K562 (cell line): ENCODE results near the gene ARIH1. TPM values are rescaled to one million over a fixed set of nuclear protein-coding genes. Genes with fewer than 3 reads are reported as not detected.

Source experiments
- BHLHE40 ChIP-seq: IDR thresholded peaks from 2 replicates; pipeline ENCODE4 v1.6.1; 2011; ENCODE audit warnings: low read length, improper control_type of control experiment
- CHD4 ChIP-seq: fragments of 200-600 bp; sonication (generic); IDR thresholded peaks from 3 replicates; pipeline ENCODE4 v1.6.1; 2012; ENCODE audit warnings: low read depth, mild to moderate bottlenecking, mixed read lengths, low read length, inconsistent platforms; ENCODE audit not compliant: insufficient read depth, insufficient replicate concordance, poor library complexity, severe bottlenecking
- CTCF ChIP-seq, 3 experiments: IDR thresholded peaks in 2 of 3; conservative IDR thresholded peaks in 1 of 3; 2 replicates each; pipeline ENCODE4 v1.5.1; 2011 to 2012; ENCODE audit warnings: low read length in 3 of 3, mild to moderate bottlenecking in 3 of 3, control low read depth in 2 of 3, improper control_type of control experiment in 1 of 3, inconsistent platforms in 1 of 3, low read depth in 1 of 3, mixed read lengths in 1 of 3, moderate library complexity in 1 of 3; ENCODE audit not compliant: insufficient read depth in 2 of 3
- REST ChIP-seq, 2 experiments: fragments of 450-650 bp; formaldehyde crosslinking in 1 of 2; IDR thresholded peaks; 2 replicates each; pipeline versions ENCODE4 v1.4.0 to v1.6.1; 2014 to 2020; ENCODE audit warnings: mild to moderate bottlenecking in 2 of 2, borderline replicate concordance in 1 of 2, low read depth in 1 of 2
- RHOXF2B ChIP-seq: fragments of 250-450 bp; sonication (Bioruptor Pico); conservative IDR thresholded peaks from 2 replicates; pipeline ENCODE4 v1.5.1; 2021
- SMC3 ChIP-seq: conservative IDR thresholded peaks from 2 replicates; pipeline ENCODE4 v1.6.1; 2011; ENCODE audit warnings: low read depth, low read length, improper control_type of control experiment; ENCODE audit not compliant: insufficient read depth
- ZFX ChIP-seq: sonication (generic); formaldehyde crosslinking; IDR thresholded peaks from 2 replicates; pipeline ENCODE4 v1.8.0; 2022; ENCODE audit warnings: mild to moderate bottlenecking, missing genetic modification reagents, moderate library complexity
- ZNF239 ChIP-seq: fragments of 250-450 bp; sonication (Bioruptor Pico); IDR thresholded peaks from 2 replicates; pipeline ENCODE4 v1.4.0; 2020; ENCODE audit warnings: mild to moderate bottlenecking
- ZNF512 ChIP-seq: IDR thresholded peaks from 2 replicates; pipeline ENCODE4 v1.6.1; 2016; ENCODE audit warnings: missing genetic modification characterization, missing compliant biosample characterization
- ZSCAN29 ChIP-seq: fragments of 450-650 bp; IDR thresholded peaks from 2 replicates; pipeline ENCODE4 v1.6.1; 2017
- polyA plus RNA-seq, 8 experiments: library from polyadenylated mRNA; depleted of rRNA in 4 of 8; stranded (reverse) in 5 of 8; unstranded in 3 of 8; fragments of >200 nt; fragmentation: Nextera tagmentation in 2 of 8; fragmentation: Illumina TruSeq in 1 of 8; extraction: Ambion mirVana in 2 of 8; extraction: Trizol in 1 of 8; gene quantifications; 2 replicates each; pipeline versions ENCODE4 v1.2.1 to v1.2.3, GENCODE V29; 2011 to 2014; ENCODE audit warnings: inconsistent platforms in 1 of 8, missing spikeins in 1 of 8
- total RNA-seq, 7 experiments: library from RNA; depleted of rRNA in 6 of 7; stranded (reverse); fragments of >200 nt in 6 of 7; fragmentation: Illumina TruSeq in 2 of 7; extraction: Trizol in 2 of 7; gene quantifications; 2 replicates each; pipeline versions ENCODE4 v1.2.1 to v1.2.3, GENCODE V29; 2011 to 2021; ENCODE audit warnings: low replicate concordance in 1 of 7
- TF ChIP-seq, protein P1 (sequence below): fragments of 250-450 bp; sonication (Bioruptor Pico); IDR thresholded peaks from 2 replicates; pipeline ENCODE4 v1.4.0; 2020; ENCODE audit warnings: mild to moderate bottlenecking, moderate library complexity

Gene ARIH1
- total and polyA plus RNA-seq, 9 of the 15 experiments (the other 6 are each of a cell fraction or from before 2014, with no cell fraction given), result 17.7 to 125 (median 31.4) TPM

- peak; percentile 58 for TF ChIP-seq REST (IDR thresholded peaks at IDR 0.05; ENCODE audit: borderline replicate concordance)
- no peak for TF ChIP-seq REST (CRISPR knock-in tag; IDR thresholded peaks at IDR 0.05; ENCODE audit: low read depth)
- peak; percentile 61 to 73 (median 66) for TF ChIP-seq CTCF (IDR thresholded peaks at IDR 0.05 in 2 of 3, conservative IDR thresholded peaks at IDR 0.05 in 1 of 3; ENCODE audit: insufficient read depth in 2 of 3, low read depth in 1 of 3, low read length in 3 of 3)
- TF ChIP-seq ZSCAN29, result no peak
- TF ChIP-seq RHOXF2B, result no peak
- TF ChIP-seq, protein P1, sequence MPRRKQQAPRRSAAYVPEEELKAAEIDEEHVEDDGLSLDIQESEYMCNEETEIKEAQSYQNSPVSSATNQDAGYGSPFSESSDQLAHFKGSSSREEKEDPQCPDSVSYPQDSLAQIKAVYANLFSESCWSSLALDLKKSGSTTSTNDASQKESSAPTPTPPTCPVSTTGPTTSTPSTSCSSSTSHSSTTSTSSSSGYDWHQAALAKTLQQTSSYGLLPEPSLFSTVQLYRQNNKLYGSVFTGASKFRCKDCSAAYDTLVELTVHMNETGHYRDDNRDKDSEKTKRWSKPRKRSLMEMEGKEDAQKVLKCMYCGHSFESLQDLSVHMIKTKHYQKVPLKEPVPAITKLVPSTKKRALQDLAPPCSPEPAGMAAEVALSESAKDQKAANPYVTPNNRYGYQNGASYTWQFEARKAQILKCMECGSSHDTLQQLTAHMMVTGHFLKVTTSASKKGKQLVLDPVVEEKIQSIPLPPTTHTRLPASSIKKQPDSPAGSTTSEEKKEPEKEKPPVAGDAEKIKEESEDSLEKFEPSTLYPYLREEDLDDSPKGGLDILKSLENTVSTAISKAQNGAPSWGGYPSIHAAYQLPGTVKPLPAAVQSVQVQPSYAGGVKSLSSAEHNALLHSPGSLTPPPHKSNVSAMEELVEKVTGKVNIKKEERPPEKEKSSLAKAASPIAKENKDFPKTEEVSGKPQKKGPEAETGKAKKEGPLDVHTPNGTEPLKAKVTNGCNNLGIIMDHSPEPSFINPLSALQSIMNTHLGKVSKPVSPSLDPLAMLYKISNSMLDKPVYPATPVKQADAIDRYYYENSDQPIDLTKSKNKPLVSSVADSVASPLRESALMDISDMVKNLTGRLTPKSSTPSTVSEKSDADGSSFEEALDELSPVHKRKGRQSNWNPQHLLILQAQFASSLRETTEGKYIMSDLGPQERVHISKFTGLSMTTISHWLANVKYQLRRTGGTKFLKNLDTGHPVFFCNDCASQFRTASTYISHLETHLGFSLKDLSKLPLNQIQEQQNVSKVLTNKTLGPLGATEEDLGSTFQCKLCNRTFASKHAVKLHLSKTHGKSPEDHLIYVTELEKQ (CRISPR knock-in tag), result no peak
- TF ChIP-seq SMC3, result peak; percentile 52; the same call in 1 of the 2 replicates
- no peak for TF ChIP-seq BHLHE40
- no peak for TF ChIP-seq ZNF239 (CRISPR knock-in tag)
- no peak for TF ChIP-seq ZNF512 (tag)
- no peak for TF ChIP-seq CHD4
- no peak for TF ChIP-seq ZFX (CRISPR knock-in tag)
Measured at GRCh38 chr15:72599855-72600464, 125.8 kb downstream of the ARIH1 start (continued).
